Cardiac ventricle fibroblast (primary cell): ENCODE measurements around the gene P2RX6. TPM values are rescaled to one million over a fixed set of nuclear protein-coding genes. Genes with fewer than 3 reads are reported as not detected.

ENCODE experiments used
- total RNA-seq: library from RNA; depleted of rRNA; stranded (reverse); fragments of >200 nt; gene quantifications from 2 replicates; pipeline ENCODE4 v1.2.3, GENCODE V29; 2015

P2RX6 gene
- total RNA-seq: 0.94 and 1.3 TPM in 2 replicates

DNA sequence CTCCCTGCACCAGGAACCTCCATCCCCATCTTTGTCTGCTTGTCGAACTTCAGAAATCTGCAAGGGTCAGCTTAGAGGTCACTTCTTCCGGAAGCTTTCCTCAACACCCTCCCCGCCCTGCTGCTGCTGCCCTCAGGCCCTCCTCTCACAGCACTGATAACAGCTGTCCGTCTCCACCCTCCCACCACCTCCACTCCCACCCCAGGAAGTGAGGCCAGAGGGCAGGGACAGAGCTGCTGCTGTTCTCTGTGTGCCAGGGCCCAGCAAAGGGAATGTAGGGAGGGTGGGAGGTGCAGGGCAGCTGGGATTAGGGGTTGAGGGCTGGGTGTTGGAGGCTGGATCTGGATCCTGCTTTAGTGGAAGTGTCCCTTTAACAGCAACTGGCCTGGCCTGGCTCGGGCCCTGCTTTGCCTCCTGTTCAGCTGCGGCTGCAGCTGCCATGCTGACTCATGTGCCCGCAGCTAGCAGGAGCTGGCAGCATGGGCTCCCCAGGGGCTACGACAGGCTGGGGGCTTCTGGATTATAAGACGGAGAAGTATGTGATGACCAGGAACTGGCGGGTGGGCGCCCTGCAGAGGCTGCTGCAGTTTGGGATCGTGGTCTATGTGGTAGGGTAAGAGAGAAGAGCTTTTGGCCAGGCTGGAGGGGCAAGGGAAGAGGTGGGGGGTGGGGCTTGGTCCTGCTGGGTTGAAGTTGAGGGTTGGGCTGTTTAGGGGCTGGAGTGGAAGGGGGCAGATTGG, at the start of gene P2RX6:
Gene P2RX6 (plus strand): TSS at position 440 of the 740 bp plus-strand sequence. CDS start 10 bp downstream, at position 450.

DNA sequence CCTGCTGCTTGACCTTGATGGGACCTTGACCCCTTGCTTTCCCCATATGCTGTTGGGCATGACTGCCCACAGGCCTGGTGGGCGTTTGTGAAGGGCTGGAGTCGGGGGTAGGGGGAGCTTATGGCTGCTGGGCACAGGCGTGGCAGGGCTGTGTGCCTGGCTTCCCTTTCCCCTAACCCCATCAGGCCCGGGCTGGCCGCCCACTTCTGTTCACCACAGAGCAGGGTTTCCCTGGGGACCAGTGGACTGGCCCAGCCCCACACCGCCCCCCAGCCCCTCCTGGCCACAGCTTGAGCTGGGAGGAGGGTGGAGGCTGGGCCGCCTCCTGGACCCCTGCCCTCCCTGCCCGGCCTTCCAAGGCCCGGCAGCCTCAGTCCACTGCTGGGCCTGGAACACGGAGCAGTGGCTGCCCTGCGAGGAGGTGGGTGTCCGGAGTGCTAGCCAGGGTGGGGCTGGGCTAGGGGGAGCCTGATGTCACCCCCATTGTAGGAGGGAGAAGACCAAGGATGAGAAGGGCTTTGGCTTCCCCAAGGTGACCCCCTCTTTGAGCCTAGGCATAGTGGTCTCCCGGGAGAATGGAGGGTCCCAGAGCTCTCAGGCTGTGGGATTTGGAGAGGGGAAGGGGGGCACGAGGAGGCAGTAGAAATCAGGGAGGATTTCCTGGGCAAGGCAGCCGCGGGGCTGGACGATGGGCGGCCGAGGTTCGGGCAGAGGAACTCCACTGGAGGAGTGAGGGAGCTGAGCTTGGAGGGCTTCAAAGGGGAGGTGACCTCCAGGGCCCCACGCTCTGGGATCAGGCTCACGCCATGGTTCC, 47.9 kb upstream of the P2RX6 start, which contains the start of gene AIFM3:
Gene AIFM3 (plus strand): TSS at position 373 of the 814 bp plus-strand sequence. CDS start 690 bp downstream, outside the sequence.

GRCh38 chr22:20981787-20982562, 33.0 kb upstream of the P2RX6 start, which contains the start of gene LZTR1:
Gene LZTR1, plus strand, starts transcription at chr22:20982297. Its CDS starts 75 bp downstream, at chr22:20982372.

DNA sequence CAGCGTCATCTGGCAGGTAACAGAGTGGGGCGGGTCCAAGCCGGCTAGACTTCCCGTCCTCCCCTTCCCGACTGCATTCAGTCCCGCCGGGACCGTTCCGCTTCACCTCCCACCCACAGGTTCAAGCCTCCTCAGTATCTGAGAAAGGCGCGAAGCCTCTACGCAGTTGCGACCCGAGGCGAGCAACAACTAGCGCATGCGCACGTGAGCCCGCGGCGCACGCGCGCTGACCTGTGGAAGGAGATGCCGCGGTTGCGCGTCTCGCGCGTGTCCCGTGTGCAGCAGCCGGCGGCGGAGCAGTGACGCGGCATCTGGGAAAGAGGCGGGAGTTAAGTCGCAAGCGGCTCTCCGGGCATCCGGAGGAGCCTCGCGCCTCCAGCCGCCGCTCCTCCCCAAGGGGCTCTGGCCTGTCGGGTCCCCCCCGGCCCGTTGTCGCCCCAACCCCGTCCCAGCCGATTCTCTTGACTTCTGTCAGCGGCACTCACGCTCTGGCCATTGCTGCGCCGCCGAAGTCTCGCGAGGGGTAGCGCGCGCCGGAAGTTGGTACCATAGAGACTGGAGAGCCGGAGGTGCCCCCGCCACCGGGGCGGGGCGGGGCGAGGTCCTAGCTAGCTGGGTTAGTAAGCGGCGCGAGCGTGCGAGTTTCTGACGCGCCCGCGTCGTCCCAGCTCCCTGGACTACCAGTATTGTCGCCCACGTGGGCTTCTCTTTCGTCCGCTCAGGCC, 13.2 kb upstream of the P2RX6 start, which contains the start of gene THAP7:
Gene THAP7 (minus strand): TSS at position 518 of the 725 bp plus-strand sequence. CDS start 207 bp downstream, at position 311.

GRCh38 chr22:21032037-21032867, 17.3 kb downstream of the P2RX6 start, which contains the start of gene SLC7A4:
Gene SLC7A4, minus strand, starts transcription at chr22:21032561. Its CDS starts 749 bp downstream, at chr22:21031812.

DNA sequence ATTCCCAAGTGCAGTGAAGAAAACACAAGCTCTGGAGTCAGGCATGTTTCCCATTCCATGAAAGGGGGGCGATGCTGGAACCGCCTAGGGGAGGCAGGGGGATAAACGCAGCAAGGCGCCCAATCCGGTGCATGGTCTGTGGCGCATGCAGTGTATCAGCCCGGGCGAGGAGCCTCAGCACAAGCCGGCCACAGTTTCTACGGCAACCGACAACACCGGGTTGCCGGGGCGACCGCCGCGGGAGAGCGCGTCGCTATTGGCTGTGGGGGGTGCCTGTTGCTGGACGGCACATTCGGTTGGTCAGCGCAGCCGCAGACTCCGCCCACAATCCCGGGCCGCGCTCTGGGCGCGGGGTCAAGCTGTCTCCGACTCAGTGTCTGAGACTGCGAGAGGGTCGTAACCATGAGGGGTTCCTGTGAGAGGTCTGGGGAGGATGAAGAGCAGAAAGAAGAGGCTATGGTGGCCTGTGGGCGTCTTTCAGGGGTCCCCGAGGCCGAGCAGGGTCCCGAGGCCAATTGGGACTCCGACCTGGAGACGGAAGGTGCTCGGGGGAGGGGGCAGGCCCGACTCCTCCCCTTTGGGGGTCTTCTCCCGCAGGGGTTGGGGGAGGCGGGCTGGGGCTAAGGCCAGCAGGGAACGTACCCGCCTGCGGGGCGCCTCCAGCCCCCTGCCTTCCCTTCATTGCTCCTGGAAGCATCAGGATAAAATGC, 30.8 kb downstream of the P2RX6 start, which contains the start of gene LRRC74B:
Gene LRRC74B (plus strand): TSS at position 362 of the 710 bp plus-strand sequence. CDS start 41 bp downstream, at position 403.

Other genes with a start within 250 kb of the P2RX6 start
- 0.50 and 1.6 TPM in 2 replicates for gene SERPIND1, start 241.1 kb upstream of the P2RX6 start, total RNA-seq
- 37.3 and 51.0 TPM in 2 replicates for gene PI4KA, start 156.4 kb upstream of the P2RX6 start, total RNA-seq
- 22.8 and 23.6 TPM in 2 replicates for gene SNAP29, start 156.2 kb upstream of the P2RX6 start, total RNA-seq
- 34.6 and 35.4 TPM in 2 replicates for gene CRKL, start 97.8 kb upstream of the P2RX6 start, total RNA-seq
- 0.56 and 1.5 TPM in 2 replicates for gene AIFM3, start 47.9 kb upstream of the P2RX6 start, total RNA-seq
- gene LZTR1, start 32.9 kb upstream of the P2RX6 start, total RNA-seq: 27.6 and 34.6 TPM in 2 replicates
- 17.2 and 25.3 TPM in 2 replicates for gene THAP7, start 13.0 kb upstream of the P2RX6 start, total RNA-seq
- gene SLC7A4, start 17.4 kb downstream of the P2RX6 start, total RNA-seq: not detected in 2 replicates
- not detected in 2 replicates for gene LRRC74B, start 30.8 kb downstream of the P2RX6 start, total RNA-seq